ENCODE measurements around the gene GCNT2.

DNA sequence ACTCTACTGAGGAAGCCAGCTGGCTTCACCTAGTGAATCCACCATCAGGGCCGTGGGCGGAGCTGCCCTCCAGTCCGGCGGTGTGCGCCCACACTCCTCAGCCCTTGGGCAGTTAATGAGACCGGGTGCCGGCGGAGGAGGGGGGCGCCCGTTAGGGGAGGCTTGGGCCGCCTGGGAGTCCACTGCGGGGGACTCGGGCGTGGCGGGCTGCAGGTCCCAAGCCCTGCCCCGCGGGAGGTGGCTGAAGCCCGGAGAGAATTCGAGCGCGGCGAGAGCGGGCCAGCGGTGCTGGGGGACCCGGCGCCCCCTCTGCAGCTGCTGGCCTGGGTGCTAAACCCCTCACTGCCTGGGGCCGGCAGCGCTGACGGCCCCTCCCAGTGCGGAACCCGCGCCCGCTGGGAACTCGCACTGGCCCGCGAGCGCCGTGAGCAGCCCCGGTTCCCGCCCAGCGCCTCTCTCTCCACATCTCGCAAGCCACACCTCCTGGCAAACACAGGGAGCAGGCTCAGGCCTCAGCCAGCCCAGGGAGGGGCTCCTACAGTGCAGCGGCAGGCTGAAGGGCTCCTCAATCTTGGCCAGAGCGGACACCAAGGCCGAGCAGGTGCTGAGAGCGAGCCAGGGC lies 38.4 kb upstream of the GCNT2 start:
- TF ChIP-seq POLR2A (IDR thresholded peaks at IDR 0.05; ENCODE audit: low read depth, low read length) (no peak), POLR2AphosphoS5 (IDR thresholded peaks at IDR 0.05; ENCODE audit: low read depth, low read length) (no peak)
